A673 (cell line): ENCODE measurements around the gene IL17REL. TPM values are rescaled to one million over a fixed set of nuclear protein-coding genes. Genes with fewer than 3 reads are reported as not detected.
A peak's percentile ranks its signal among the peaks of the same experiment; 100 is the strongest.

Source experiments
- BruUV-seq: library from RNA; stranded (reverse); fragments of 400-500 nt; replicated peaks from 2 replicates; lab custom pipeline; 2021; lab: Mats Ljungman, UMichigan
- CTCF ChIA-PET: fragments of 300-600 bp; sonication (Branson Sonifier 250); formaldehyde crosslinking; loops from one replicate; lab custom pipeline; 2022; ENCODE audit warnings: antibody characterized with exemption; lab: Charles Lee
- POLR2A ChIA-PET: fragments of 300-600 bp; sonication (Branson Sonifier 250); formaldehyde crosslinking; loops from one replicate; lab custom pipeline; 2022; ENCODE audit warnings: antibody characterized with exemption; ENCODE audit not compliant: low non-redundant PET; lab: Charles Lee
- DNase-seq: peaks from one replicate; pipeline ENCODE4 v3.0.0-alpha.2; 2015; ENCODE audit warnings: low spot score
- H3K27ac ChIP-seq: fragments of 200-600 bp; sonication (generic); 2 replicates; pipeline ENCODE4 v1.5.1; 2016; ENCODE audit warnings: mixed run types, low read depth, mild to moderate bottlenecking, mixed read lengths, antibody characterized with exemption, low read length; ENCODE audit not compliant: poor library complexity, severe bottlenecking
- H3K27me3 ChIP-seq: fragments of 200-600 bp; sonication (generic); replicated peaks from 2 replicates; pipeline ENCODE4 v1.6.1; 2017; ENCODE audit warnings: mixed run types, low read depth, mild to moderate bottlenecking, mixed read lengths, antibody characterized with exemption, low read length; ENCODE audit not compliant: insufficient read depth, poor library complexity
- H3K36me3 ChIP-seq: fragments of 200-600 bp; sonication (generic); 2 replicates; pipeline ENCODE4 v1.6.1; 2016; ENCODE audit warnings: mixed run types, mild to moderate bottlenecking, mixed read lengths, antibody characterized with exemption, low read length; ENCODE audit not compliant: insufficient read depth, poor library complexity, severe bottlenecking
- H3K4me1 ChIP-seq: fragments of 200-600 bp; sonication (generic); 2 replicates; pipeline ENCODE4 v1.6.1; 2017; ENCODE audit warnings: mixed run types, mild to moderate bottlenecking, mixed read lengths, antibody characterized with exemption, low read length; ENCODE audit not compliant: insufficient read depth, poor library complexity, severe bottlenecking
- H3K4me3 ChIP-seq: fragments of 200-600 bp; sonication (generic); 2 replicates; pipeline ENCODE4 v1.5.1; 2016; ENCODE audit warnings: low read depth, mixed run types, mild to moderate bottlenecking, mixed read lengths, low read length; ENCODE audit not compliant: poor library complexity, severe bottlenecking
- H3K9me3 ChIP-seq: fragments of 200-600 bp; sonication (generic); 2 replicates; pipeline ENCODE4 v1.6.1; 2016; ENCODE audit warnings: mixed run types, low read depth, mild to moderate bottlenecking, mixed read lengths, antibody characterized with exemption, low read length; ENCODE audit not compliant: poor library complexity, severe bottlenecking
- CTCF ChIP-seq: fragments of 300-800, 200-600 bp; sonication (generic); conservative IDR thresholded peaks from 2 replicates; pipeline ENCODE4 v1.5.1; 2017; ENCODE audit warnings: low read depth, mild to moderate bottlenecking, antibody characterized with exemption, low read length, moderate library complexity, mixed read lengths
- EZH2 ChIP-seq: fragments of 200-600 bp; sonication (generic); IDR thresholded peaks from 2 replicates; pipeline ENCODE4 v1.6.1; 2017; ENCODE audit warnings: borderline replicate concordance, low read depth, mild to moderate bottlenecking, mixed read lengths, antibody characterized with exemption, low read length; ENCODE audit not compliant: poor library complexity, severe bottlenecking
- intact Hi-C: fragments of 100-400 bp; cut with micrococcal nuclease; formaldehyde crosslinking; loops from one replicate; pipeline ENCODE4 v1.10.0; 2022; ENCODE audit not compliant: unreplicated experiment
- total RNA-seq: library from RNA; stranded (reverse); gene quantifications from 2 replicates; pipeline ENCODE4 v1.2.3, GENCODE V29; 2021

Gene IL17REL
- total RNA-seq, 1 experiment from 2014 or later = not detected

GRCh38 chr22:49971232-49972162 lies 41.1 kb downstream of the IL17REL start:
- H3K4me1 ChIP-seq = peaks cover 14% of the 10 kb centered on the region
- no peaks in the 10 kb centered on the region for H3K9me3 ChIP-seq
- H3K27ac ChIP-seq = peak overlapping the region; percentile 89
- no peaks in the 10 kb centered on the region for H3K27me3 ChIP-seq
- BruUV-seq = TSS peak; percentile 72
- H3K4me3 ChIP-seq = peak overlapping the region; percentile 56
- ChIA-PET POLR2A (interaction anchor here (0.6 kb wide), 1 partner anchor 11 kb away, joined by 8 read pairs; no protein-coding TSS in a partner anchor), CTCF (interaction anchor here (0.6 kb wide), 1 partner anchor 36 kb away, joined by 3 read pairs; no protein-coding TSS in a partner anchor)
- no peak for DNase-seq
- TF ChIP-seq CTCF = no peak
- no peak for TF ChIP-seq EZH2
- intact Hi-C loops = no loop called here
- no peaks in the 10 kb centered on the region for H3K36me3 ChIP-seq

- Histone ChIP-seq H3K27ac (peak overlapping the region; percentile 89), H3K27me3 (no peaks in the 10 kb centered on the region), H3K4me3 (peak overlapping the region; percentile 56), H3K9me3 (no peaks in the 10 kb centered on the region), H3K36me3 (no peaks in the 10 kb centered on the region), H3K4me1 (peaks cover 11% of the 10 kb centered on the region)
- POLR2A ChIA-PET = interaction anchor here (0.6 kb wide), 1 partner anchor 10 kb away, joined by 8 read pairs; no protein-coding TSS in a partner anchor
- TF ChIP-seq CTCF (no peak), EZH2 (no peak)
- BruUV-seq = no TSS peak
- intact Hi-C loops = no loop called here
- CTCF ChIA-PET = interaction anchor here (0.7 kb wide), 1 partner anchor 11 kb away, joined by 3 read pairs; no protein-coding TSS in a partner anchor
- peak; percentile 99 for DNase-seq
These were observed 41.9 kb downstream of the IL17REL start for GRCh38 chr22:49970528-49971231.

GRCh38 chr22:49969751-49970527 lies 42.6 kb downstream of the IL17REL start:
- peak overlapping the region; percentile 89 for H3K27ac ChIP-seq
- H3K9me3 ChIP-seq = no peaks in the 10 kb centered on the region
- ChIA-PET CTCF (no interaction called here), POLR2A (no interaction called here)
- intact Hi-C loops = no loop called here
- peaks cover 11% of the 10 kb centered on the region for H3K4me1 ChIP-seq
- H3K36me3 ChIP-seq = no peaks in the 10 kb centered on the region
- TF ChIP-seq EZH2 (no peak), CTCF (no peak)
- H3K27me3 ChIP-seq = no peaks in the 10 kb centered on the region
- no peak for DNase-seq
- BruUV-seq = no TSS peak
- no peak overlapping the region for H3K4me3 ChIP-seq
